ENCODE measurements around the gene HCN1.

DNA sequence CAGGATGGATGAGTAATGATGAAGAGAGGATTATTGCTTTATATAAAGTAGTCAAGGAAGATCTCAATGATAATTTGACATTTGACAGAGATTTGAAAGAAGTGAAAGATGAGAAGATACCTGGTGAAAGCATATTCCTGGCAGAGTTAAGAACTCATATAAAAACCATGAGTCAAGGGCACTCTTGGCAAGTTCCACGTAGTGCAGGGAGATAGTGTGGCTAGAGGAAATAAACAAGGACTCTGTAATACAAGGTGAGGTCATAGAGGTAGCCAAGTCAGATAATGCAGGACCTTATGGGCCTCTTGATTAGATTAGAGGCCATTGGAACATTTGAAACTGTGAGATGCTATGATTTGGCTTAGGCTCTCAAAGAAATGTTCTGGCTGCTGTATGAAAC lies 72.3 kb downstream of the HCN1 start:
- TF ChIP-seq, protein P1, sequence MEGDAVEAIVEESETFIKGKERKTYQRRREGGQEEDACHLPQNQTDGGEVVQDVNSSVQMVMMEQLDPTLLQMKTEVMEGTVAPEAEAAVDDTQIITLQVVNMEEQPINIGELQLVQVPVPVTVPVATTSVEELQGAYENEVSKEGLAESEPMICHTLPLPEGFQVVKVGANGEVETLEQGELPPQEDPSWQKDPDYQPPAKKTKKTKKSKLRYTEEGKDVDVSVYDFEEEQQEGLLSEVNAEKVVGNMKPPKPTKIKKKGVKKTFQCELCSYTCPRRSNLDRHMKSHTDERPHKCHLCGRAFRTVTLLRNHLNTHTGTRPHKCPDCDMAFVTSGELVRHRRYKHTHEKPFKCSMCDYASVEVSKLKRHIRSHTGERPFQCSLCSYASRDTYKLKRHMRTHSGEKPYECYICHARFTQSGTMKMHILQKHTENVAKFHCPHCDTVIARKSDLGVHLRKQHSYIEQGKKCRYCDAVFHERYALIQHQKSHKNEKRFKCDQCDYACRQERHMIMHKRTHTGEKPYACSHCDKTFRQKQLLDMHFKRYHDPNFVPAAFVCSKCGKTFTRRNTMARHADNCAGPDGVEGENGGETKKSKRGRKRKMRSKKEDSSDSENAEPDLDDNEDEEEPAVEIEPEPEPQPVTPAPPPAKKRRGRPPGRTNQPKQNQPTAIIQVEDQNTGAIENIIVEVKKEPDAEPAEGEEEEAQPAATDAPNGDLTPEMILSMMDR (IDR thresholded peaks at IDR 0.05 in 8 of 11, conservative IDR thresholded peaks at IDR 0.05 in 3 of 11), result no peak
- TF ChIP-seq POLR2AphosphoS5 (IDR thresholded peaks at IDR 0.05), result no peak
